ENCODE measurements around the gene WNT9B.

Gene WNT9B

DNA sequence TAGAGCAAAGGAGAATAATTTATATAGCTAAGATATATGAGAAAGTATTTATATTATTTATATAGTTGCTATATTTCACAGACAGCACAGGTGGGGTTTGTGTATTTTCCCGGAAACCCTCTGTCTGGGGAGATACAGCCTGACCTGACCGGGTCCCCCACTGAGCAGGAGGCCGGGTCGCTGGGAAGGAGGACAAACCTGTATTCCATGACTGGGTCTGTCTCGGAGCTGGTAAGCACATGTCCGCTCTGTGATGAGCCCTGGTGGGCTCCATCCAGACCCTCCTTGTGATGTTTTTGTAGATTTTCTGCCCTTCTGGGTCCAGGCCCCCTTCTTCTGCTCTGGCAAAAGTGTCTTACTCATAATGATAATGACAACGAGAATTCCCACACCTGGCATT, 27.7 kb downstream of the WNT9B start:
- TF ChIP-seq, protein P1, sequence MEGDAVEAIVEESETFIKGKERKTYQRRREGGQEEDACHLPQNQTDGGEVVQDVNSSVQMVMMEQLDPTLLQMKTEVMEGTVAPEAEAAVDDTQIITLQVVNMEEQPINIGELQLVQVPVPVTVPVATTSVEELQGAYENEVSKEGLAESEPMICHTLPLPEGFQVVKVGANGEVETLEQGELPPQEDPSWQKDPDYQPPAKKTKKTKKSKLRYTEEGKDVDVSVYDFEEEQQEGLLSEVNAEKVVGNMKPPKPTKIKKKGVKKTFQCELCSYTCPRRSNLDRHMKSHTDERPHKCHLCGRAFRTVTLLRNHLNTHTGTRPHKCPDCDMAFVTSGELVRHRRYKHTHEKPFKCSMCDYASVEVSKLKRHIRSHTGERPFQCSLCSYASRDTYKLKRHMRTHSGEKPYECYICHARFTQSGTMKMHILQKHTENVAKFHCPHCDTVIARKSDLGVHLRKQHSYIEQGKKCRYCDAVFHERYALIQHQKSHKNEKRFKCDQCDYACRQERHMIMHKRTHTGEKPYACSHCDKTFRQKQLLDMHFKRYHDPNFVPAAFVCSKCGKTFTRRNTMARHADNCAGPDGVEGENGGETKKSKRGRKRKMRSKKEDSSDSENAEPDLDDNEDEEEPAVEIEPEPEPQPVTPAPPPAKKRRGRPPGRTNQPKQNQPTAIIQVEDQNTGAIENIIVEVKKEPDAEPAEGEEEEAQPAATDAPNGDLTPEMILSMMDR (IDR thresholded peaks at IDR 0.05): no peak
- Histone ChIP-seq H3K27ac (no peak overlapping the region), H3K4me3 (no peak overlapping the region)
- no peak for DNase-seq (ENCODE audit: low spot score)

DNA sequence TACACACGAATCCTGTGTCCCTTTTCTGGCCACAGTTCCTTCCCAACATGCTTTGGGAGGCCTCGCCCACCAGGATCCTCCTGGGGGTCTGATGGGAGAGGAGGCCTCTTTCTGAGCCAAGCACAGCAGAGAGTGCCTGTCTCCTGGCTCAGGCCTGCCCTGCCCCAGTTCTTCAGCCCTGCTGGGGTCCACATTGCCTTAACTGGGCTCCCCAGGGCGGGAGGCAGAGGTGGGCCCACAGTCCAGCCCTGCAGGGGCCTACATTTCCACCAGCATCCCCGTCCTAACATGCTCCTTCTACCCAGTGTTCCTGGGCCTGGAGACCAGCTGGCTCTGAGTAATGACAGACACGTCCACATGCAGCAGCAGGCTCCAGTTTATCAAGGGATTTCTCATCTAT, 29.6 kb downstream of the WNT9B start:
- no peak overlapping the region for H3K4me3 ChIP-seq

DNA sequence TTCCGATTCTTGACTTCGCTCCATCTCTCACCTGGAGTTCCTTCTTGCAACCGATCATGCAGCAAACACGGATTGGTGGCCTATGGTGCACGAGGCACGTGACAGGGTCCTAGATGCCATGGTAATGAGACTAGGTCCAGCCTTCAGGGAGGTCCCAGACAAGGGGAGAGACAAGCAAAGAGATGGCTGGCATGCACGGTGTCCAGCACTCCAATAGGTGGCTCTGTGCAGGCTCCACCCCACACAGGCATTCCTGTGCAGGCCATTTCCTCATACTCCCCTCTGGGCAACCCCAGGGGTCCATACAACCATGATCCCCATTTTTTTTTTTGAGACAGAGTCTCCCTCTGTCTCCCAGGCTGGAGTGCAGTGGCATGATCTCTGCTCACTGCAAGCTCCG, 31.3 kb downstream of the WNT9B start:
- no peak overlapping the region for H3K27ac ChIP-seq
- TF ChIP-seq, protein P1 (IDR thresholded peaks at IDR 0.05): no peak
- no peak for DNase-seq (ENCODE audit: low spot score)
- H3K4me3 ChIP-seq: no peak overlapping the region

More for the DNA sequence above, 29.6 kb downstream of the WNT9B start:
- no peak overlapping the region for H3K27ac ChIP-seq
- TF ChIP-seq, protein P1 (IDR thresholded peaks at IDR 0.05): no peak
- DNase-seq (ENCODE audit: low spot score): no peak

DNA sequence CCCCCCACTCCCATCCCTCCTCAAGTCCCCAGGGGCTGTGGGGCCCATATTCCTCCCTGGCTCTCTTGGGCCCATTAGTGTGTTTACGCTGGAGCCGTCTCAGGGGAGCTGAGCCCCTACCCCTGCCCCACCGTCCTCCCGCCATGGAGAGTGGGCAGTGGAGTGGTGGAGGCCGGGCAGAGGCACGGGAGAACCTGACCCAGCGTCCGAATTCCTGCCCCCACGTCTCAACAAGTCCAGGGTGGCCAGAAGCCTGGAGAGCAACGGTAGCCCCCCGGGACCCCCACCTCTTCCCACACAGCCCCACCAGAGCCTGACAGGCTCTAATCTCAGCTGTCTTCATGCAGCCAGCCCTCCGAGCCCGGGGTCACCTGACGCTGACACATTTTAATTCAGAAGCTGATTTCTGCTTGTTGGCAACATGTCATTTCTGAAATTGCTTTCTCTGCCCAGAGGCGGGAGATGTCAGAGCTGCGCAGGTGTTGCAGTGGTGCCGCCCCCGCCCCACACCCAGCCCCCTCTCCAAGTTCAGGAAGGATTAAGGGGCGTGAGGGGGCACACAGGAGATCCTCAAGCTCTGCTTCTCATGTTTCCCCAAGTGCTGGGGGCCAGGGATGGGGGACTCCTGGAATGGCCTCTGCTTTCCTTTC, 32.6 kb downstream of the WNT9B start:
- TF ChIP-seq, protein P1 (IDR thresholded peaks at IDR 0.05): no peak
- H3K4me3 ChIP-seq: no peak overlapping the region
- DNase-seq (ENCODE audit: low spot score): no peak
- H3K27ac ChIP-seq: no peak overlapping the region

DNA sequence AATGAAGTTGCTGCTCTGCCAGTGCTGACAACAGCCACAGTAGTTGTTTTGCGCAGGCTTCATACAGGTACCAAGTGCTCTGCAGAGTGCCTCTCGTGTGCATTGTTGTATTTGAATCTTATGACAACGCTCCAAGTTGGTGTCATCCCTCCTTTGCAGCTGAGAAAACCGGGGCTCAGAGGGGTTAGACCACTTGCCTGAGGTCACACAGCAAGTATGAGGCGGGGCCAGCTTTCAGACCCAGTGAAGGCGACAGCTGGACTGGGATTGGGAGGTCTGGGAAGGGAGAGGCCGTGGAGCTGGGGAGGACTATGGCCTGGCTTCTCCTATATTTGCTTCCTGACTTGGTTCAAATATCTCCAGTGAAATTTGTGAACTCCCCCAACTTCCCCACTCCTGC, 33.2 kb downstream of the WNT9B start:
- no peak for DNase-seq (ENCODE audit: low spot score)
- TF ChIP-seq, protein P1 (IDR thresholded peaks at IDR 0.05): no peak
- Histone ChIP-seq H3K27ac (no peak overlapping the region), H3K4me3 (no peak overlapping the region)

DNA sequence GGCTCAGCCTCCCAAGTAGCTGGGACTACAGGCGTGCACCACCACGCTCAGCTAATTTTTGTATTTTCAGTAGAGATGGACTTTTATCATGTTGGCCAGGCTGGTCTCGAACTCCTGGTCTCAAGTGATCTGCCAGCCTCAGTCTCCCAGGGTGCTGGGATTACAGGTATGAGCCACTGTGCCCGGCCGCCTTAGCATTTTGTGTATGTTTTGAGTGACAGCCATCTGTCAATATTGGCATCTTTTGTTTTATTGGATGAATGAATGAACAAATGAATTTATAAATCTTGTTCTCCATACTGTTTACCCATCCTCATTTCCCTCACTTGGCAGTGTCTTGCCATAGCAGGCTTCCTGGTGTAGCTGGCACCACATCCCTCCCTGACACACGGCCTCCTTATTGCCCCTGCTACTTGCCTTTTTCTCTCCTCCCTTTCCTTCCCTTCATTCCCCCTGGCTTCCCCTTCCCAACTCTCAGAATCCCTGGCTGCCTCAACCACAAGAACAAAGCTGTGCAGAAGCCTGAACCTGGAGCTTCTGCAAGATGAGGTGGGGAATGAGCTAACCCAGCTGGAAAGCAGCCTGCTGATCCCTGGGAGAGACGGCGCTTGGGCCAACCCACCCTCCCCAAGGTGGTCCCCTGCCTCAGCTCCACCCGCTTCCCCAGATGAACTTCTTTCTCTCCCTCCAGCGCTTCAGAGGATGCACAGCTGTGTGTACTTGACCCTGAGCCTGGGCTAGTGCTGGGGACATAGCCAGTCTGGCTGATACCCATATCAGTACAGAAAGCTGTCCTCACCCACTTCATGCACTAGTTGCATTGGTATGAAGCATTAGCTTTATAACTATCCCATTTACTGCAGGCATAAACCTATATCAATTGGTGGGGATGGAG, 34.3 kb downstream of the WNT9B start:
- TF ChIP-seq, protein P1 (IDR thresholded peaks at IDR 0.05): no peak
- no peak overlapping the region for H3K27ac ChIP-seq
- H3K4me3 ChIP-seq: no peak overlapping the region
- no peak for DNase-seq (ENCODE audit: low spot score)

DNA sequence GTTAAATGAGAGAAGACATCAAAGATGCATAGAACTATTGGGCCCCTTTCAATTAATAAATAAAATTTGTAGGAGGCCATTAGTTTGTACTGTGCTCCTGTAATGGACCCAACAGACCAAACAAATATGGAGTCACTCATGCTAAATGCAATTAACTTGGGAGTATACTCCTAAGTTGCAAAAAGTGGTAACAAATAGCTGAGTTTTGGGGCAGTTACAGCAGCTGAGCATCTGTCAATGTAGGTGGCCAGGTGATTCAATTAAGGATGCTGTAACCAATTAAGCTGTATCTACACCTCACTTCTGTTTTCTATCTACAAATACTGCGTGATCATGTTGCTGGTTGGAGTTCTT, 34.9 kb downstream of the WNT9B start:
- no peak overlapping the region for H3K27ac ChIP-seq
- TF ChIP-seq, protein P1 (IDR thresholded peaks at IDR 0.05): no peak
- DNase-seq (ENCODE audit: low spot score): no peak
- no peak overlapping the region for H3K4me3 ChIP-seq
